ENCODE measurements around the gene PPP2R2B. TPM values are rescaled to one million over a fixed set of nuclear protein-coding genes. Genes with fewer than 3 reads are reported as not detected.
A peak's percentile ranks its signal among the peaks of the same experiment; 100 is the strongest.
"Not testable (repeated sequence)": the region's sequence is repeated elsewhere in the genome, so short reads cannot be mapped to it uniquely, and the experiment has no call there.

The PPP2R2B gene
- polyA plus RNA-seq, 12 donors = 1.2 to 7.7 (median 2.0) TPM; not detected in 2

DNA sequence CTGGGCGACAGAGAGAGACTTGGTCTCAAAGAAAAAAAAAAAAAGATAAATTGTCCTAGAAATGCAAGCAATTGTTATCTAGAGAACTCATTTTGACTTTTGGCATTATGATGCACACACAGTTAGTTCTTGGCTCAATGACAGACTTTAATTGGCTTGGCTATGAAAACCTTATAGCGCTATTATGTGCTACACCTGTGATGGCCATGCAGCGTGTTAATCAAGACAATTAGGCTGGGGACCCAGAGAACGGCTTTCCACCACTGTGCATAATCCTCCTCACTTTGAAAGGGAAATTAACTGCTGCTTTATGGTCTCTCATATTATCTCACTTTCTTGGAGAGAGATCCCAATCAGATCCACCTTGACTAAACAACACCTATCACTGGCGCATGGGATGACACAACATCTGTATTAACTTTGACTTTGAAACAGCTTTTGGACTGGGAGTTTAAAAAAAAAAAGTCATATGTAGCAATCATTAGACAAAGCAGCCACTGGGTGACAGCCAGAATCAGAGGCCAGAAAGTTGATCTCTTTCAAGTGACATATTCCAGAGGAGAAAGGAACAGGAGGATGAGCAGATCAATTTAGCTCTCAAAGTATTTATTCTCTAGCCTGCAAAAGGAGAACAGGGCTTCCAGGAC, 132.5 kb downstream of the PPP2R2B start:
- no peak for DNase-seq

DNA sequence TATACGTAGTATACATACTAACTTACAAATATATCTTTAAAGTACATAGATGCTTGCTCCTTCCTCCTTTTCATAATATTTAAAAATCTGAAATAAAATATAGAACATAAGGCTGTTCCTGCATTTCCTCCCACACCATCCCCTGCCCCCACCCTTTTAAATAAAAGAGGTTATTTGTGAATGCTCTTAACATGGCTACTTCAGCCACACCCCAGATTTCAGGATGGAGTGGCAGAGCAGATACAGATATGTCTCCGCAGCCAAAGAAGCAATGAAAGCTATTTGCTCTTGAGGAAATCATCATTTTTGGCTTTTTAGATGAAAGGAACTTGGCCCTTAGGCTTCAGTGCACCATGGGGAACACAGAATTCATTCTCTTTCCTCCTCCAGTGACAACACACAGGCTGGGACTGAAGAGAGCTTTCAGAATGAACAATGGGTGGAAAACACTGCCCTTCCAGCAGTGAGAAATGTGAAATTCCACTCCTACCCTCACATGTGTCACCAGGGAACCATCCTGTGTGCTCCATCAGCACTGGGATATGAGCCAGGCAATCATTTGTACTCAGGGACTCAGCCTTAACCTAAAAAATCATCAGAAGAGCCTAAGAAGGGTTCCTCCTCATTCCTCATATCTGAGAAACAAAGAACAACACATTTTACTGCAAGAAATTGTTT, 134.3 kb downstream of the PPP2R2B start:
- peak; percentile 44 for DNase-seq

DNA sequence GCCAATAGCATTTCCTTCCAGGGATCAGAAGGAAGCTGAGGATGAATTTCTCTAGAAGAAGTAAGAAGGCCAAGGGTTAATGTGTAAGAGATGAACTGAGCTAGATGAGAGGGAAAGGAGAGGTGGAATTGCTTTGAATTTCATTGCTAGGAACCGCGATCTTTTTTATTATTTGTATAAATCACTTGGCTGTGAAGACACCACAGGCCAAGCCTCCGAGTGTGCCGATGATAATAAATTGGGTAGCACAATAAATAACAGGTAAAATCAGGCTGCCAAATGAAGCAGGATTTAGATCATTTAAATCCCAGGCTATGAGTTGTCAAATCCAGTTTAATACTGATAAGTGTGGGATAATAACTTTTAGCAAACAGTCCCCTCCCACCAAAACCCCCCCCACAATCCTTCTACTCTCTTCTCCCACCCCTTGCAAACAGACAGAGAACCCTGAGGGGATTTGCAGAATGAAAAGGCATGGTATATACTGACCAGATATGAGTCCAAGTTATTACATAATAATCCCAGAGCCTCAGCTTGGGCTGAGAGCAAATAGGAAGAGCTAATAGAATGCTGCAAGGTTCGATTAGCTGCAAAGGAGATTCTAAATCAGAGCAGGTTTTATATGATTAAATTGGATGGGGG, 143.5 kb downstream of the PPP2R2B start:
- no peak for DNase-seq

DNA sequence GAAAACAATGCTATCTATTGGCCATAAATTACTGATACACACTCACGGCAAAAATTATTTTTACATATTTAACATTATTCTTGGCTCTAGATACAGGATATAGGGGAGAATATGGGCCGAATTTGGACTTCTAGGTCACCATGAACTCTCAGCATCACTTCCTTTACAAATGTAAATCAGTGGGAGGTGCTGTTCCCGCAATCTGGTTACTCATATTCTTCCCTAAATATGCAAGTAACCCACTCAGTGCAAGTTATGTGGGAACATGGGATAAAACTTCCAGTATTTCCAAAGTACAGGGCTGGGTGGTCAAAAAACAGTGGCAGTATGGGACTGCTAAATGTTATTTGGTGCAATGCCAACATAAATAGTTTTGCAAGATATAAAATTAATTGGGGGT, 145.6 kb downstream of the PPP2R2B start:
- no peak for DNase-seq

DNA sequence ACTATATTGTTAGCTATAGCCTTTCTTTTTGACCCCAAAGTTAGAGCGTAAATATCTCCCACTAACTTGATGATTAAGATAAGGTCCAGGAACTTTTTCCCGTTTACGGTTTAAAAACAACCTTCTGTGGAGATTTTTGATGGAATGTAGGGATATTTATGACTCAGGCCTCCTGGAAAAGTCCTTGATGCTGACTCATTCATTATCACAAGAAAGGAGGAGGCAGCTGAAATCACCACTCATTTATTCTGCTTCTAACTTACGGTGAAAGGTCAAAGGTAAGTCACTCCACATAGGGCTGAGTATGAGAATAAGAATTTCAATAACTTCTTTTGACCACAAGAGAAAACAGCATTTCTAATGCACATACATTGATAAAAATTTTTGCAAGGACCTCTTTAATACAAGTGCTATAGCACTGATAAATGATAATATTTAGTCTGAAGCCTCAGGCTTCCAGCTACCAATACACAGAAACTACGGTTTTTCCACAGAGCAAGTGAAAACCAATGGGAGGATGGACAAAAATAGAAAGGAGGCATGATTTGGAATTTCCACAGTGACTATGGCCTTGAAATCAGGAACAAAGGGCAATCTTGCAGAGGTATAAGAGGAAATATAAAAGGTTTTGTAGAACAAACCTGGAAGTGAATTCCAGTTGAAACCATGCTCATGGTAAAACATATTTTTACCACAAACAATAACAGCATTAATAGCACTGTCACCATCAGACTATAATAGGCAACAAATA, 146.5 kb downstream of the PPP2R2B start:
- DNase-seq = no peak

DNA sequence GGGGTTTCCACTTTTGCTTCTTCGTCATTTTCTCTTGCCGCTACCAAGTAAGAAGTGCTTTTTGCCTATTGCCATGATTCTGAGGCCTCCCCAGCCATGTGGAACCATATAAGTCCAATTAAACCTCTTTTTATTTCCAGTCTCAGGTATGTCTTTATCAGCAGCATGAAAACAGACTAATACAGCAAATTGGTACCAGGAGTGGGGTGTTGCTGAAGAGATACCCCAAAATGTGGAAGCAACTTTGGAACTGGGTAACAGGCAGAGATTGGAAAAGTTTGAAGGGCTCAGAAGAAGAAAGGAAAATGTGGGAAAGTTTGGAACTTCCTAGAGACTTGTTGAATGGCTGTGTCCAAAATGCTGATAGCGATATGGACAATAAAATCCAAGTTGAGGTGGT, 149.8 kb downstream of the PPP2R2B start:
- not testable (repeated sequence) for DNase-seq

DNA sequence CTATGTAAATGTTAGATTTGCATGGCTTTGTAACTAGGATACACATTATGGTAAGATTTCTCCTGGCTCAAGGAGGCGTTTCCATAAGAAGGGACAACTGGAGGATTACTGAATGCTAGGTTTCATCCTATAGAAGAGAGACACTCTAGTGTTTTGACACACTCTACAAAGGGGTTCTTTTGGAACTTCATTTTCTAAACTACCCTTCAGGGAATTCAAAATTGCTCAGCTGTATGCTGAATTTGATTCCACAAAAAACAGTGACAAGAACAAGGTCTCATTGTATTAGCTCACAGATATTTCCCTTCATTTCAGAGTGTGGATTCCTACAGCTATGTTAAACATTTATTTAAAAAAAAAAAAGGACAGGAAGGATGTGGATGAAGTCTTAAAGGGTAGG, 151.7 kb downstream of the PPP2R2B start:
- no peak for DNase-seq

DNA sequence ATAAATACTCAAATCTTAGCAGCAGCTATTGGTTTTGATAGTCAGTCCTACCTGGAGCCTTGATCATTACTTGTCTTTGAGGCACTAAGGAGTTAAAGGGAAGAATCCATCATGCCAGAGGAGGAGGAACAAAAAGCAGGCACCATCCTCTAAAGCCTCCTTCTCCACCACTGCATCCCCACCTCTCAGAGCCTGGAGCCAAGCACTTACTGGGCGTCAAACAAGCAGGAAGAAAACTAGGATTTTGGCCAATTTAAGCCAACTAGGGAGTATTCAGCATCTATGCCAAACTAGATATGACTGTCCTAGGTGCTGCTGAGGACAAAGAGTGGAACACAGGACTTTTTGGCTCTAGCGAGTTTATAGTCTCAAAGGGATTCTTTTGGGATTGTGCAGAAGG, 152.5 kb downstream of the PPP2R2B start:
- no peak for DNase-seq

DNA sequence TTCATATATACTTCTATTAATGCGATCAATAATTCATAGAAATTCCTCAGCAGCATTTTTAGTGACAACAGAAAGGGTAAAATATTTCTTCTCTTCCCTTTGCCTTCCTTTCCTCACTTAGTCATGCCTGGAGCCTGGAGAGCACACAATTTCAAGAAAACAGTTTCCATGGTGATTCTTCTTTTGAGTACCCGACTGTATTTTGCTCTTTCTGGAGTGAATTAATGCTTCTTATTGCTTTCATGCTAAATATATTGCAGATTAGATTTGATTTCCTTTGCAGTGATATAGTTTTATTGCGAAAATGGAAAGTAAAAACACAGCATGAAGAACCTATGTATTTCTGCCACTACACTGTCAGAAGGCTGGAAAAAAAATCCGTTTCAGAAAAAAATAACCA, 153.5 kb downstream of the PPP2R2B start:
- no peak for DNase-seq

DNA sequence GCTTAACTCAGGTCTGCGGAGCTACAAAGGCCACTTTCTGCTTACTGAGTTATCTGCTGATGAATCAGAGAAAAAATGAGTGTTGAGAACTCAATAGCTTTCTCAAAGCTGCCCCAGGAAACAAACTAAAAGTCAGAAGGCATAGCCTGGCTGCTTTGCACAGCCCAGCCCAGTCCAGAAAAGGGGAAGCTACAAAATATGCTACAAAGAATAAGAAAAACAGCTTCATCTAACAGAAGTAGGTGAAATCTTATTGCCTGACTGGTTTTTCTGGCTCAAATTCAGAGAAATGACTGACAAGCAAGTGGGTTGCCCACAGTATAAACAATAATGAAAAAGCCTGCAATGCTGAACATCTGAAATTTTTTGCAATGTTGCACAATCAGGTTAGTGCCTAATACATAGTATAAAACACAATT, 156.2 kb downstream of the PPP2R2B start:
- DNase-seq = no peak

DNA sequence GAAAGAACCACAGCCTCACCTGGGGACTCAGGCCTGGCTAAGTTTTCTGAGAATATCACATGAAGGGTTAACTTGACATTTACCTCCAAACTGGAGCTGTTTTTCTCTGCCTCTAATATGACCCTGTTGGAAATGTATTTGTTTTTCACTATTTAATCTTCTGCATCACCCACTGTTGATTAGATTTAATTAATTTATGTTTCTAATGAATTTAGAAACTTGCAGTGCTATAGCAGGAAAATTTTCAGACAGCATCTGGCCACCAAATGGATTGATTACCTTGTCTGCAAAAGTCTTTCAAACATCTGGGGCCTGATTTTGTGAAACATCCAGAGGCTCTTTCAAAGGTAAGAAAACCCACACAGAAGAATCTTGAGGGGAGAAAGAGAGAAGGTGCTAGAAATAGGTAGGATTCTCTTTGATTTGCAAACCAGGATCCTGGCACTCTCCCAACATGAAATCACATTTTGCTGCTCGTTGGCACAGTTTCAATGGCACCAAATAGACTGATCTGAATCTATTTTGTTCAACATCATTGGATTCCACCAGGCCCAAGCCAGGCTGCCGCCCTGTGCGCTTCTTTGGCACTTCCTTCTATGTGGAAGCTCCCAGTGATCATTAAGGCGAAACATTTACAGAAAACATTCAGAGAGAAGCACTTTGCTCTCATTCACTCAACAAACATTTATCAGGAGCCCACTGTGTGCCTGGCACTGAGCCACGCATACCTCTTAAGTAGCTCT, 157.3 kb downstream of the PPP2R2B start:
- no peak for DNase-seq

DNA sequence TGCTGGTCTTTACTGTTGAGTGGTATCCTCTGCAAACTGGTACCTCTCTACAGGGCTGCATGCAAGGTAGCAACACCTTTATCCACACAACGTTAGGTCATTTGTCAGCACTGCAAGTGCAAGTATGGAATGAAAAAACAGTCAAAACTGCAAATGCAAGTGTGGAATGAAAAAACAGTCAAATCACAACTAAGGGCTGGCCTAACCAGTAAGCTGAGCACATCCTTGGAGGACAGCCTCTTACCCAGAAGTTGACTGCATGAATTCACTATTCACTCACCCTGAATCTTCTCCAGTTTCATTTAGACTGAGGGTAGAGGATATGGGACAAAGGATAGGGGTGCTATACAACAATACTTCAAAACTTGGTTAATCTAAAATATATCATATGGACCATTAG, 158.4 kb downstream of the PPP2R2B start:
- DNase-seq = no peak

DNA sequence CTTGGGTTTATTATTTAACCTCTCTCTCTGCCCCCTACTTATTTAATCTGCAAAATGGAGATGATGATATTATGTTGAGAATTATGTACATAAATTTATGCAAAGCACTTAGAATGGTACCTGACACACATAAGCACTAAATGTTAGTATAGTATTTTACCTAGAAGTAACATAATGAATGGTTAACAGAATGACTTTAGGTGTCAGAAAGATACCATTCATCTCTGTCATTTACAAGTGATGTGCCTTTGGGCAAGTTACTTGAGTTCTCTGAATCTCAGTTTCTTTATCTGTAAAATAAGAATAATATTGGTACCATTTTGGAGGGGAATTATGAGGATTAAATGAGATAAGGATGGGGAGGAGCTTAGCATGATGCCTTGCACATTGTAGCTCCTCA, 159.4 kb downstream of the PPP2R2B start:
- DNase-seq = no peak

DNA sequence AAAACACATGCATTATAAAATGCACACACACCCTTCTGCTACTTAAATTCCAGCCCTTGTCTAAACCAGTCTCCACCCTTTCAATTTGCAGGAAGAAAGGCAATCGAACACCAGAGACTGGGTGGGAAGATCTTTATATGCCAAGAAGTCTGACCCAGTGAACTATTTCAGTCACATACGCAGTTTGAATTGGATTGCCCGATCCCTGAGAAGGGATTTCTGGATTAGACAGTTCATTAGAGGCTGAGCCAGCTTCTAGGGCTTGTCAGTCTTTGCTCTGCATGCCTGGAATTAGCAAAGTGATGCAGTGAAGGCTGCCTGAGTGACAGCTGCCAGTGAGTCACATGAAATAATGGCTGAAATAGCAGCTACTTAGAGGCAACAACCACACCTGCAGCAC, 159.9 kb downstream of the PPP2R2B start:
- peak; percentile 23 for DNase-seq

DNA sequence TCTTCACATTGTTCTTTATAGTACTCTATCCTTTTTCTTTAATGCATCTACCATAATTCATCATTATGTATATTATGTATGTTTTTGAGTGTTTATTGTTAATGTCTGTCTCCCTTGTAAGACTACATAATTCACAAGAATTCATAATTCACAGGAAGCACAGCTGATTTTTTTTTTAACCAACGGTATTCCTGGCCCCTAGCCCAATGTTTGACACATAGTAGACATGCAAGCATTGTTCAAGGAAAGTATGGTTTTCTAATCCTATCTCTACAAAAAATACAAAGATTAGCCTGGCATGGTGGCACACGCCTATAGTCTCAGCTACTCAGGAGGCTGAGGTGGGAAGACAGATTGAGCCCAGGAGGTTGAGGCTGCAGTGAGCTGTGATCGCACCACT, 160.6 kb downstream of the PPP2R2B start:
- DNase-seq = no peak

DNA sequence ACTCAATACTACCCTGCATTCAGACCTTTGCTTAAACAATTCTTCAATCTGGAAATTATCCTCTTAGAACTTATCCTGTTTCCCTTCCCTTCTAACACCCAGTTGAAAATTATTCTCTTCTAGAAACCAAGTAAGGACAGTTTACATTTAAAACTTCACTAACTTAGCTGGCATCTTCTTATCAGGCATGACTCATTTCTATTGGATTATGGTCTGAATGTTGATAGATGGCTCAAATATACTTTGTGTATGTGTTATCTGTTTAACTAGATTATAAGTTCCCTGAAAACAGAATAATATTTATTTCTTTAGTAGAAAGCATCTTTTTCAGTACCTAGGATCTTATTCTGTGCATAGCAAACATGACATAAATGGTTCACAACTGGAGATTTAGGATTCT, 161.9 kb downstream of the PPP2R2B start:
- no peak for DNase-seq

DNA sequence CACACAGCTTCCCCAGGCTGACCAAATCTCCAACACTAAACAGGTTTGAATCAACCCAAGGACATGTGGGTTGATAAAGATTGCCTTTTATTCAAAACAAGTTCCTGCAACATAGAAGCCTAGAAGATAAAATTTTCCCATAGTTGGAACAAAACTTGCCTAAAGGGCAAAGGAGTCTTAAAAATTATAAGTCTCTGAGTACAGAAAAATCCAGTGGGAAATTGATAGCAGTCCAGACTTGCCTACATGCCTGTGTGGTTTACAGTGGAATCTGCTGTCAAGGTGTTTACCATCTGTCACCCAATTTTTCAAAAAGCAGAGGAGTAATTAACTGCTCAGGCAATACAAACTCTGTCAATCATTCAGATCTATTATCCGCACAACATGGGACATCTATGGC, 168.2 kb downstream of the PPP2R2B start:
- DNase-seq = no peak

DNA sequence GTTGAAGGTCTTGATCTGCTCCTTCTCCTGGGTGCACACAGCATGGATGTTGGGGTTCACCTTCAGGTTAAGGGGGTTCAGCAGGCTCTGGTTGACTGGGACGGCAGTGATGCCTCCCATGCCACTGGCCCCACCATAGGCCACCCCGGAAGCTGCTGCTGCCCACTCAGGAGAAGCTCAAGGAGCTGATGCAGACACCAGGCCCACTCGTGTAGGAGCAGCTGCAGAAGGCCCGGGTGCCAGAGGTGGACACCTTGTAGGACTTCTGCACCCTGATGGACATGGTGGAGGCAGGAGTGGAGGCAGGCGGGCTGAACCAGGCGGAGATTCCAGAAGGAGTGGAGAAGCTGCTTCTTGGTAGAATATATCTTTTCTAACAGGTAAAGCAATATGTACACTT, 171.2 kb downstream of the PPP2R2B start:
- no peak for DNase-seq

DNA sequence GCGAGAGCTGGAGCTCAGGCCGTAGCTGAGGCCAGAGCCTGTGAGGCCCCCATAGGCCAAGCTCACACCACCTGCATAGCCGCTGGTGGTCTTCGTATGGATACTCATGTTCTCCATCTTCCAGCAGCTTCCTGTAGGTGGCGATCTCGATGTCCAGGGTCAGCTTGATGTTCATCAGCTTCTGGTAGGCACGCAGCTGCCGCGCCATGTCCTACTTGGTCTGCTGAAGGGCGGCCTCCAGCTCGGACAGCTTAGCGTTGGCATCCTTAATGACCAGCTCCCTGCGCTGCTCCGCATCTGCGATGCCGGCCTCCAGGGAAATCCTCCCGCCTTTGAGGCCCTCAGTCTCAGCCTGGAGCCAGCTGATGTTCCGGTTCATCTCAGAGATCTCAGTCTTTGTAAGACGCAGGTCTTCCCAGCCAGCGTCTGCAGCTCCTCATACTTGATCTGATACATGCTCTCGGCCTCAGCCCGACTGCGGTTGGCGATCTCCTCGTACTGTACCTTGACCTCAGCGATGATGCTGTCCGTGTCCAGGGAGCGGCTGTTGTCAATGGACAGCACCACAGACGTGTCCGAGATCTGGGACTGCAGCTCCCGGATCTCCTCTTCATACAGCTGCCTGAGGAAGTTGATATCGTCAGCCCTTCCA, 172.1 kb downstream of the PPP2R2B start:
- no peak for DNase-seq

DNA sequence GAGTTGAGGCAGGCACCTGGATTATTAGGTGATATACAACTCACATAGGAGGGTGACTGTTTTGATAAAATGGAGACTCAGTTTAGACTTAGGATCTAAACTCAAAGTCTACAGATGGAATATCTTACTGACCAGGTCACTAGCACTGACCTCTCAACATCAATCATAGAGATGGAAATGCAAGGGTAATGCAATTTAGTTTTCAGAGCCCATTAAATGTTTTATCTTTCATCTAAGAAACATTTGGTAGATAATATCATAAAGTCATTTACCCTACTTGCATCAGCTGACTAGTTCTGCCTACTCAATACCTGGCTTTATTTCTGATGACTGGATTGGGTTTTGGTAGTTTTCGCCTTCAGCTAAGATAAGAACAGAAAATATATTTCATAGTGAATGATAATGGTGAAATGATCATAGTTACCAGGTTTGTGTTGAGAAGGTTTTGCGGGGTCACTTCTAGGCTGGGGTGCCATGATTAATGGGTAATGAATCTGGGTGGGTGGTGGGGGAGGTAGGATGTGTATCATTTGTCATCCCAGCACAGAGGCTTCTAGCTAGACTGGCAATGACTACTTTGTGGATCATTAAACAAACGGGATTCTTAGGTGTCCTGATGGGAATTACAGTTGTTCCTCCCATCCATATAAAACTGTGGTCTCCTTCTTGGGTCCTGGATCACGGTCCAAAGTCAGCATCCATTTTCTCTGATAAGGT, 173.4 kb downstream of the PPP2R2B start:
- no peak for DNase-seq

DNA sequence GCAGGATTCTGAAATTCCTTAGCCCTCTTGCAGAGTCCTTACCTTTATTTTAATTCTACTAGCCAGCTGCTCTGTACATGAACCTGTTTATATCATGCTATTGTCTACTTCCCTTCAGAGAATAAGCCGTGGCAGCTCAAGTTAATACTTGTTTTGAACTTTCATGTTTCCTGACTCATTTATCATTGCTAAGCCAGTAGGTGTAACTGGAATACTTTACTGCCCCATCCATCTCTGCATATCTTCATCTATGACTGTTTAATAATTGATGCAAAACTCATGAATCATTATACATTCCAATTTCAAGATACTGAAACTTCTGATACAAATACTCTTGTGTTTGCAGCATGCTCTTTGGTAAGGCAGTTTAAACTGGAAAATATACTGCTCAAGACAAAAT, 174.7 kb downstream of the PPP2R2B start:
- DNase-seq = no peak
